ENCODE data around the gene BCL2L2.

Gene BCL2L2

DNA sequence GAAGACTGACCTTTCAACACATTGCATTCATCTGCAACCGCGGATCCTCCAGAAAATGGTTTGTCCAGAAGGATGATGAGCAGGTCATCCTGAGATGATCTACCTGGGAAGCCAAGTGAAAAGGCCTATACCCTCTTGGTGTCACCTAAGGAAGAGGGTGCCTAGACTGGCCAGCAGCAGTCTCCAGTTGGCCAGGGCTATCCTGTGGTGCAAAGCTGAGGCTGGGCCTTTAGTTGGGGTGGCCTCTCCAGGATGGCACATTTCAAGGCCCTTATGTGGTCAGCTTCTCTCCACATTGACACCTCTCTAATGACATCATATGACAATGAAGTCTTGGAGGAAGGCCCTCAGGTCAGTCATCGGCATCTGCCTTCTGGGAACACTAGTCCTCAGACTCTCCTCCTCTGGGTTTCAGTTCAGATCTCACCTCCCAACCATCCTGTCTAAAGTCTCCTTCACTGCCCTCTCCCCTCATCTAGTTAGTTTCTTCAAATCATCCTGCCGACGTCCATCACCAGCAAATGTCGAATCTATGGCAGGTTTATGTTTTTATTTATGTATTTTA lies 49.3 kb downstream of the BCL2L2 start:
- DNase-seq (ENCODE audit: low spot score), result no peak

DNA sequence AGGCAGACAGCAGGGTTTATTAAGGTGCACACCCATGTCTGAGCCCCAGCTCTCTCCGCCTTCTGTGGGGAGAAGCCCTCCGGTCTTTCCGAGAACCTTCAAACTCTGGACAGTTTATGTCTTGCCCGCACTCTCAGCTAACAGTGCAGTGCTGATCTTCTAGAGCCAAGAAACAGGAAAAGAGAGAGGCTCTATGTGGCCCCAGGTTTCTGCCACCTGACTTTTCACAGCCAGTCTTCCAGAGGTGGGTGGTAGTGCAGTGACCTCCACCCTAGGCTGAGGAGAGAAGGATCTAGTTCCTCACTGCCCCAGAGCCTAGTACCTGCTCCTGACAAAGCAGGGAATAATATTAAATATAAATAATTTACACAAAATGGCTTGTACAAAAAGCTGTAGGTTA lies 50.0 kb downstream of the BCL2L2 start:
- no peak for DNase-seq (ENCODE audit: low spot score)

DNA sequence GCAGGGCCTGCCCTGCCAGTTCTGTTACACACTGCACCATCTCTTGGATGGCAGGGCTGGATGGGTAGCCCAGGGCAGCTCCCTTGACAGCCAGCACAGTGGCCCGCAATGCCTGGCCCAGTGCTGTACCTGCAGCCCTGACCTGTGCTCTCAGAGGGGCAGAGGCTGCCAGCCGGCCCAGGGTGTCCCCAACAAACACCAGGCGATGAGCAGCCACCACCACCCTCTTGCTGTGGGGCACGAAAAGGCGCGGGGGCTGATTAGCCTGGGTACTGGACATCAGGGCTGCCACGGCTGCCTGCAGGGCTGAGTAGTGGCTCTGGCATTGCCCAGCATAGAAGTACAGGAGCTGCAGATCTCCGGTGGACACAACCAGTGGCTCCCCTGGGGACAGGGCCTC lies 50.6 kb downstream of the BCL2L2 start:
- no peak for DNase-seq (ENCODE audit: low spot score)

DNA sequence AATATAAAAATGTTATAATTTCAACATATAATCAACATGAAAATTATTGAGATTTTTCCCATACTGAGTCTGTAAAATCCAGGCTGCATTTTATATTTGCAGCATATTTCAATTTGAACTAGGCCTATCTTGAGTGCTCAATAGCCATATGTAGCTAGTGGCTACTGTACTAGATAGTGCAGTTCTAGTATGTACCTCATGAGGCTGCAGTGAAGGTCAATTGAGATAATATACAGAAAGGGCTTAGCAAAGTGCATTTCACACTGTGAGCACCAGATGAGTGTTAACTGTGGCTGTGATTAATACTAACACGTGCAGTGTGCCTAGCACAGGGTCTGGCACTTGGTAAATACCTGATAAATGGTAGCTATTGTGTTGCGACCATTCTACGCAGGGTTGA lies 51.4 kb downstream of the BCL2L2 start:
- no peak for DNase-seq (ENCODE audit: low spot score)

DNA sequence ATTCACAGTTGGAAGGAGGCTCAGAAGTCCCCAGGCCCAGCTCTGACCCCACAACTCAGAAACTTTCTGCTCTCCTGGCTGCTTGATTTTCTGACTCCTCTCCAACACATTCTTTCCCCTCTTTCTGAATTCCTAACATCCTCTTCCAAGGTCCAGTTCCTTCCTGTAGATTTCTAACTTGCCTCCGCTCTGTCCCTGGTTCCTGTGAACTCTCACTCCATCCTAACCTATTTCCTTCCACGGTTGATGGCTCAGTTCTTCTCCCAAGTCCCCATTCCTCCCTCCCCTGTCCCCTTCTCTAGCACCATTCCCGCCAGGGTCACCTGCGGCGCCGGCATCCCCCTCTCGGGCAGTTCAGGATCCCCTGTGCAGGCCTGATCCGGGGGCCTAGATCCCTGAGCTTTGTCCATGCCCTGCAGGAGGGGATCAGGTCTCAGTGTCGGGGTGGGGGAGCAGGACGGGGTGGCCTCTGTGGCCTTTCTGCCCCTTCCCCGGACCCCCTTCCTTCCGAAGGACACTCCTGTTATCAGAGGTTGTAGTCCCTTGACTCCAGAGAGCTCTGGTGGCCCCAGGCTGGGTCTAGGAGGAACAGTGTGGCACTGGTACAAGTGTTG lies 52.0 kb downstream of the BCL2L2 start:
- DNase-seq (ENCODE audit: low spot score), result peak; percentile 24

DNA sequence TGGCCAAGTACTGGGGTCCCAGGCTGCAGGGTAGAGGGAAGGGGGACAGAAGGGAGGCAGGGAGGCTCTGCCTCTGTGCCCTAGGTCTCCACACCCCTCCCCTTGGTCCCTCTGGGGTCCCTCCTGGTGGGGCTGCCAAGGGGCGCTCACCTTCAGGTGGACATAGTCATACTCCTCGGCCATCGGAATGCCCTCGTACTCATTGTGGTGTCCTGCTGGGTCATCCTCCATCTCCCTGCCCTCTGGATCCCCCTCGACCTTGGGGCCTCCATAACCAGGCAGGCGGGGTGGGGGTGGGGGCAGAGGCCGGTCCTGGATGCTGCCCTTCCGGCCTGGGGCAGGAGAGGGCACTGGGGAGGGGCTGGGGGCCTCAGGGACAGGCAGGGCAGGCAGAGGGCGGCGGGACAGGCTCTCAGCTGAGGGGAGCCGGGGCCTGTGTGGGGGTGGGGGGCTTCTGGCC lies 52.6 kb downstream of the BCL2L2 start:
- no peak for DNase-seq (ENCODE audit: low spot score)

DNA sequence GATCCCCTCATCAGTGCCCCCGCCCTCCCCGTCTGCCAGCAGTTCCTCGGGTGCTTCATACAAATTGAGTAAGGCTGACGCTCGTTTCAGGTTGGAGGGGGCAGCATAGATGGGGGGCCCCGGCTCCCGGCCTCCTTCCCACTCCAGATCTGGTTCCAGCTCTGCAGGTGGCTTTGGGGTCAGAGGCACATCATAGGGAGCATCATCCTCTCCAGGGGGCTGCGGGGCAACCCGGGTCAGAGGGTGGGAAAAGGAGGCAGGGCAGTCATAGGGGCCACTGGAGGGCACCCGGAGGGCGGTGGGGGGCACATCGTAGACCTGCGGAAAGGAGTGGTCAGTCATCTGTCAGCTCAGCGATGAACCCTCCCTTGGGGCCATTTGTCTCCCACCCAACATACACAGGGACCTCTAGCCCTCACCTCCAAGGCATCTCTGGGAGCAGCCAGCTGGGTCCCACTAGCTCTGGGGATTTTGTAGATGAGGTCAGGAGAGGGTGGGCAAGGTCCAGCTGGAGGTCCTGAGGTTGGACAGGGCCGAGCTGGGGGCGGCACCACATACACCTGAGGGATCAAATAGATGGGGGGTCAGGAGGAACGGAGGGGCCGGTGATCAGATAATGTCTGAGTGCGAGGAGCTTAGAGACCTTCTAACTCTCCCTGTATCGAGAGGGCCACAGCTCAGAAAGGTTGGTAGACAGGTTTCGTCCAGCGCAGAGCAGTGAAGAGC lies 53.3 kb downstream of the BCL2L2 start:
- DNase-seq (ENCODE audit: low spot score), result no peak

DNA sequence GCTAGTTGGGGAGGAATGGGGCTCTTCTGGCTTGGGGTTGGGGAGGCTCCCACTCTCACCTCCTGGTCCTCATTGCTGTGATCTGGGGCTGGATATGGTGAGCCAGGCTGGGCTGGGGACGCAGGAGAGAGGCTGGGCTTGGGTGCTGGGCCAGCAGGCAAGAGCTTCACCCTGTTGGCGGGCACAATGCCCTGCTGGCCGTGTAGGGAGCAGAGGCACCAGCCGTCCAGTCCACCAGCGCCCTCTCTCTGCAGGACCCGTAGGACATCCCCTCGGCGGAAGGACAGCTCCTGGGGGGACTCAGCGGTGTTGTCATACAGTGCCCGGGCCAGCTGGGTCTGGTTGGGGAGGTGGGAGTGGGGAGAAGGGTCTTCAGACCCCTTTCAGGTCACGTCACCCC lies 53.9 kb downstream of the BCL2L2 start:
- DNase-seq (ENCODE audit: low spot score), result no peak

DNA sequence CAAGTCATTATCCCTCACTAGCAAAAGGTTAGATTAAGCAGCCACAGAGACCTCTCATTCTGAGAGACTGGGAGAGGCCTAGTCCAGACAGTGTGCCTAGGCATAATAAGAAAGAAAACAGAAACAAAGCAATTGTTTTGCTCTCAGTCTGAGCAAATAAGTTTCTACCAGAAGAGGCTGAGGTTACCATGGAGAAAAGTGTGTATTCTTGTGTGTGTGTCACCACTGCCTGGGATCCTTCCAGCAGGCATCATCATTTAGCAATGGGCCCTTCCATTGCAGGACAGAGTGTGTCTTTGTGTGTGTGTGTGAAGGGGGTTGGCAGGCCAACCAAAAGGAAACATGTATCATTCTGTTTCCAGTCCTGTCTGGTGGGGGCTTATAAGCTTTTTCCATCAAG lies 54.7 kb downstream of the BCL2L2 start:
- DNase-seq (ENCODE audit: low spot score), result no peak
